Activated CD4-positive, CD25-positive, alpha-beta regulatory T cell treated with anti-CD3 and anti-CD28 coated beads, Interleukin-2, amount 50 U/mL, for 24 hours (primary cell): ENCODE results near the gene MAP2K2.

Source experiments
- ATAC-seq, 2 donors: fragments of 150-1000 bp; cut with Tn5 transposase; one replicate each; pipeline ENCODE4 v1.10.0; 2021; ENCODE audit warnings: mild to moderate bottlenecking in 1 of 2, moderate library complexity in 1 of 2

Gene MAP2K2

DNA sequence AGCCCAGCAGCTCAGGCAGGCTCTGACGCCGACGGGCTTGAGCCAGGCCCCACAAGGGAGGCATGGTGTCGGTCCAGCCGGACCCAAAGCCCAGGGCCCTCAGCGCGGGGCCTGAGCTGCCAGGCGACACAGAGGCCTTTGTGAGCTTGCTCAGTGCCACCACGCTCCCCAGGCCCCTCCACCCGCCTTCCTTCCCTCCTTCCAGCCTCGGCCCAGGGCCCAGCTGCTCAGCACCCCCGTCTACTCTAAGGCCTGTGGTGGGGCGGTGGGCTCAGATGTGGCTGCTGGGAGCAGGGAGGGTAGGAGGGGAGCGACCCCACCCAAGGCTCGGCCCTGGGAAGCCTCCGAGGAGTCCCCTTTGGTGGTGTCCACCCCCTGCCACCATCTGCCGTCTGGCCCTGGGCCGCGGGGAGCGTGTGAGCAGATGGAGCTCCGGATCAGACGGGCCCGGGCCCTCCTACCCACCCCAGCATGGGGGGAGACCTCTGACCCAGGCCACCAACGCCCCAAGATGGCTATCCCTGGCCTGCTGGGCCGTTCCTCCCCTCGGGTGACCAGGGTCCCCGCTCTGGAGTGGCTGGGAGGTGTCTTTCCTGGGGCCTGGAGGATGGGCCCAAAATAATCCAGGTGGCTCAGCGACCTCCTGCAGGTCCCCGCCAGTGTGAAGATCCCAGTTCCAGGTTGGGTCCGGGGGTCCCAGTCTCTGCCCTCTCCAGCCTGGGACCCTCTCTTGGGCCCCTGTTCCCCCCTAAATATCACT lies 65.0 kb downstream of the MAP2K2 start:
- no peak for ATAC-seq

DNA sequence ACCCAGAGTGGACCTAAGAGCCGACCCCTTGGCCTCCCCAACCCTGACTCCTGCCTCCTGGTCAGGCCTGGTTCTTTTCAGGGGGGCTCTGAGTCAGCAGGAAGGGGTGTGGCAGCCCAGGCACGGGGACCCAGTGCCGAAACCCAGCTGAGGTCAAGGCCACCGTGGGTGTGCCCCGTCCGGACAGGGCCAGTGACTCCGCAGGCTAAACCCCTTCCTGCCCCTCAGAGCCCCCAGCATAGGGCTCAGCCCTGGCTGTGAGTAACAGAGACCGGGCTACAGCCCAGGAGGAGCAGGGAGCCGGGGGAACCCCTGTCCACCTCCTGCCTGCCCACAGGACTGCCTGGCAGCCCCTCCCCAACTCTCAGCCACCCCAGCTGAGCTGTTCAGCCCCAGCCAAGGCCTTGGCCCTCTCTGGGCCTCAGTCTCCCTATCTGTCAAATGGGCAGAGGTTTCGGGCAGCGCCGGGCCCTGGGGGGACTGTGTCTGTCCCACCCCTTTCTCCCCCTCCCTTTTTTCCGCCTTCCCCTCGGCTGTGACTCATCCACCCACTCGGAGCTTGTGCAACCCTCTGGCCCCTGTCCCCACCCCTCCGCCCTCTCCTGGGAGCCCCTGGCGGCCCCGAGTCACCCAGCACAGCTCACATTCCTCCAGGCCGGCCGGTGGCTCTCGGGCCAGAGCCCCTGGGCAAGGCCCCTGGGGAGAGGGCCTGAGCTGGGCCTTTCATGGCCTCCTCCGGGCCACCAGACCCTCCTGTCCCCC lies 65.8 kb downstream of the MAP2K2 start:
- peak; percentile 55 to 61 for ATAC-seq

DNA sequence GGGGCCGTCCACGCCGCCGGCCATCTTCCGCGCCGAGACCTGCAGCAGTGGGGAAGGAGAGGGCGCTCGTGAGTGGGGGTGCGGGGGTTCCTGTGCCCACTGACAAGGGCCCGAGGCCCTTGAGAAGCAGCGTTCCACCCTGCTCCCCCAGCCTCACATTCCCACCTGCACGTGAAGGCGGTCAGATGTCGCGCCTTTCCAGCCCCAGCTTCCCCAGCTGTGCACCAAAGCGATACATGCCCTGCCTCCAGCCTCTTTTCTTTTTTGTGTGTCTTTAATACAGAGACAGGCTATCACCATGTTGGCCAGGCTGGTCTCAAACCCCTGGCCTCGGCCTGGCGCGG lies 68.7 kb downstream of the MAP2K2 start:
- no peak for ATAC-seq

DNA sequence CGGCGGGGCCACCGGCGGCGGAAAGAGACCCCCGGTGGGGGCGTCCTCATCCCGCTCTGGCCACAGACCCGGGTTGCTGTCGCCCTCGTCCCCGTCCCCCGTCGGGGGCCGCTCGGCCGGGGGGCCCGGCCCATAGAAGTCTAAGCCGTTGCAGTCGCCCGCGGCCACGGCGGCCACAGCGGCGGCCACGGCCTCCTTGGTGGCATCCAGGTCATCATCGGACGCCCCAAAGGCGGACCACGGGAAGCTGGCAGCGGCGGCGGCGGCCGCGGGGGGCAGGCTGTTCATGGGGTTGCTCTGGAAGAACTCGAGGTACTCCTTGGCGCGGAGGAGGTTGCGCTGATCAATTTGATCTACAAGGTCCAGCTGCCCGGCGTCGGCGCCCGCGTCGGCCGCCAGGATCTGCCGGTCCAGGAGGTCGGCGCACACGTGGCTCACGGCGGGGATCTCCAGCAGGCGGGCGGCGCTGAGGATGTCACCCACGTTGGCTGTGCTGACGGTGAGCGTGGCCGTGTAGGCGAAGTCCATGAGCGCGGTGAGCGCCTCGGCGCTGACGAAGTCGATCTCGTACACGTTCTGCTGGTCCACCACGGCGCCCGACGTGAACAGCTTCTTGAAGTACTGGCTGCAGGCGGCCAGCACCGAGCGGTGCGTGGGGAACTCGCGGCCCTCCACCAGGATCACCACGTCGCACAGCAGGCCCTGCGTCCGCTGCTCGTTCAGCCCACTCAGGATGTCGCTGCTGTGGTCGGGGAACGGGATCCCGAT lies 69.3 kb downstream of the MAP2K2 start:
- no peak for ATAC-seq

DNA sequence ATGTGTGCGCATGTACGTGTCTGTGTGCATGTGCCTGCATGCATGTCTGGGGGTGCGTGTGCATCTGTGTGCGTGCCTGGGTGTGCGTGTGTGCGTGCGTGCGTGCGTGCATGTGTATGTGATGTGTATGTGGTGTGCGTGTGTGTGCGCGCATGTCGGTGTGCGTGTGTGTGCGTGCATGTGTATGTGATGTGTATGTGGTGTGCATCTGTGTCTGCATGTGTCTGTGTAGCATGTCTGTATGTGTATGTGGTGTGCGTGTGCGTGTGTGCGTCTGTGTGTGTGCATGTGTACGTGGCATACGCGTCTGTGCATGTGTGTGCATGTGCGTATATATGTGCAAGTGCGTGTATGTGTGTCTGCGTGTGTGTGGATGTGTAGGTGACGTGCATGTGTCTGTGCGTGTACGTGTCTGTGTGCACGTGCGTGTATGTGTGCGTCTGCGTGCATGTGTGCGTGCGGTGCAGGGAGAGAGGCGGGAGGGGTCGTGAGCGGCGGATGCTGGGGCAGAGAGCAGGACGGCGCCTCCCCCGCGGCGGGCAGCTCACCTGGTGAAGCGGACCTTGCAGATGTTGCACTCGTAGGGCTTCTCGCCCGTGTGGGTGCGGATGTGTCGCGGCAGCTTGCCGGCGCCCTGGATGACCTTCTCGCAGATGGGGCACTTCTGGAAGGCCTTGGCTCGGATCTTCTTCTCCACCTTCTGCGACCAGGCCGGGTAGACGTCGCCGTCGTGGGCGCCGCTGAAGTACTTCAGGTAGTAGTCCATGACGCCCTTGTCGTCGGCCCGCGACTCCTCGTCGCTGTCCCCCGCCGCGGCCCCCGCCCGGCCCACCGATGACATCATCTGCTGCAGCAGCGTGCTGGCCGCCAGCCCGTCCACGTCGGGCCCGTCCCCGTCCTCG lies 70.2 kb downstream of the MAP2K2 start:
- no peak for ATAC-seq

DNA sequence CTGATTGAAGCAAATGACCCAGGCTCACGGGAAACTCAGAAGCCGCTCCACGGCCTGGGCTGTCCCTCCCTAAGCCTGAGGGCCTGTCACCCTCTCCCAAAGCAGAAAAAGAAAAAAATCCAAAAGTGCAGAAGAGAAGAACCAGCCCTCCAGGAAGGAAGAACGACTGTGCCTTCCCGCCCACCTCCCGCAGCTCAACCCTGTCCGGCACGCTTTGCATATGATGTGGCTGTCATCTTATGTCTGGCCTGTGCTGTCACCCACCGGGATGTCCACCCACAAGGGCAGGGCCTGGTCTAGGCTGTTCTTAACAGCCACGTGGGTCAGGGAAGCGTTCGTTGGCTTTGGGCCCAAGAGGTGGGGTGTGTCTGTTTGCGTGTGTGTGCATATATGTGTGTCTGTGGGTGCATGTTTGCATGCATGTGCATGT lies 70.9 kb downstream of the MAP2K2 start:
- ATAC-seq: no peak

DNA sequence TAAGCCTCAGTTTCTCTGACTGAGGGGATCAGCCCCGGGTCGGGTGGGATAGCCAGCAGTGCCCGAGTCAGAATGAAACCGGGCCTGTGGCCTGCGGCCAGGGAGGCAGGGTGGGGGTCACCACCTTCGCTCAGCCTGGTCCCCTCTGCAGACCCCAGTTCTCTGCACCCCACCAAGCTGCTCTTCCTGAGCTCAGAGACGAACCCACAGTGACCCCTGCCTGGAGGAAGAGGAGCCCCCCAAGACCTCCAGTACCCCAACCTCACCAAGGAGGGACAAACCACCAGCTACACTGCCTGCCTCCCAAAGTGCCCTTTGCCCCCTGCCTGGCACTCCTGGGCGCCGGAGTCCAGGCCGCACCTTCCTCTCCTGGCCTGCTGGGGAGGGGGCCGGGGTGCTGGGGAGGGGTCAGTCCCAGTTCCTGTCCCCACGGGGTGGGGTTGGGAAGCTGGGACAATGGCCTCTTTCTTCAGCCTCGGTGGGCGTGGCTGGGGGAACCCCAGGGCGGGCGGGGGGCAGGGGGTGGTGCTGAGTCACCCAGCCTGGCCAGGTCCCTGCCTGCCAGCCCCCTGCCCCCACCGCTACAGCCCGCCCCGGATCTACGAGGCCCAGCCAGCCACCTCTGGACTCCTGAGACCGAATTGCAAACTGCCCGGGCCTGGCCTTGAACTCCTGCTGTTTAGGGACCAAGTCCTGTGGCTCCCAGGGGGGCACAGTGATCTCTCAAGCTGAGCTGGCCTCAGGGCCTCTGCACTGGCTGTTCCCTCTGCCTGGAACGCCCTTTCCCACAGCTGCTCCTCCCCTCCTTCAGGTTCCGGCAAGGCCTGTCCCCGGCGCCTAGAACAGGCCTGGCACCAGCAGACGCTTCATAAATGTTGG lies 71.6 kb downstream of the MAP2K2 start:
- ATAC-seq: no peak

DNA sequence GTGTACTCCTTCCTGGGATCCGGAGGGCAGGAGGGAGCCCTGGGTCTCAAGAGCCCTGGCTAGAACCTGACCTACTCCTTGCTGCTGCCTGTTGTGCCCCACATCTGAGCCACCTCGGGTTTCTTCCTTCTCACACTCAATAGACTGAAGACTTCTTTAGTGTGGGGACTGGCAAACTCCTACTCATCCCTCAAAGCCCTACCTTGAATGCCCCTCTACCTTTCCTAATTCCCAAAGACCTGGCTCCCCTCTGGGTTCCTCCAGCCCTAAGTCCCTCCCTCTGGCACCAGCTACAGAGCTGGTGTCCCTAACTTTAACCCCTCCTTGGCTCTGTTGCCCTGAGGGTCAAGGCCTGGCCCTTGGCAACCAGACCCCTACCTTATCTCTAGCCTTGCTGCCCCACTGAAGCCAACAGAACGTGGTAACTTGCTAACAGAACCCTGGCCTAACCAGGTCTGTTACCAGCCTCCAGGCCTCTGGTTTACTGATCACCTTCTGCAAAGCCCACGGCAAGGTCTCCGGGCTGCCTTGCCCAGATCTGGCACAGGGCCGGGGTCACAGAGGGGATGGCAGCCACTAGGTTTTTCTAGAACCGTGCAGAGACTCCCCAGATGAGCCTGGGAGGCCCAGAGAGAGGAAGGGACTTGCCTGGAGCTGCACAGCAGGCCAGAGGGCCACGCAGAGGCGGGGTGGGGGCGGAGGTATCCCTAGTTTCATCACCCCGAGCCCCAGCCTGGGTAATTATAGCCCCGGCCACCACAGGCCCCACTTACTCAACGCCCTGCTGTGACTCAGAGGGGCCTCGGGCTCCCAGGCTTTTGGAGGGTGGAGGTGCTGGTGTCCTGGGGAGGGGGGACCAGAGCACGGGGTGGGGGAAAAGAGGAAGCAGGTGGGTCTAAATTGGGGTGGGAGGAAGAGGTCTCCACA lies 72.5 kb downstream of the MAP2K2 start:
- ATAC-seq: peak; percentile 25 to 69

DNA sequence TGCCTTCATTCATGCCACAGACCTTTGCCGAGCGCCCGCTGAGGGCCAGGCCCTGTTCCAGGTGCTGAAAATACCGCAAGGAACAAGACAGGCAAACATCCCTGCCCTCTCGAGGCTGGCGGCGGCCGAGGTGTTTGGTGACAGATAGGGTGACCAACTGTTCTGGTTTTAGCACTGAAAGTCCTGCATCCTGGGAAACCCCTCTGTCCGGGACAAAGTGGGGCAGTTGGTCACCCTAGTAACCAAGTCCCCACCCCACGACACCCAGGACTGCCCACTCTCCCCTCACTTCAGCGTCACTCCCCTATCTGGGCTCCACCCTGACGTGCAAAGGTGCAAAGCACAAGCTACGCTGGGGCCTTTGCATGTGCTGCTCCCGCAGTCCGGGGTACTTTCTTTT lies 74.5 kb downstream of the MAP2K2 start:
- no peak for ATAC-seq

DNA sequence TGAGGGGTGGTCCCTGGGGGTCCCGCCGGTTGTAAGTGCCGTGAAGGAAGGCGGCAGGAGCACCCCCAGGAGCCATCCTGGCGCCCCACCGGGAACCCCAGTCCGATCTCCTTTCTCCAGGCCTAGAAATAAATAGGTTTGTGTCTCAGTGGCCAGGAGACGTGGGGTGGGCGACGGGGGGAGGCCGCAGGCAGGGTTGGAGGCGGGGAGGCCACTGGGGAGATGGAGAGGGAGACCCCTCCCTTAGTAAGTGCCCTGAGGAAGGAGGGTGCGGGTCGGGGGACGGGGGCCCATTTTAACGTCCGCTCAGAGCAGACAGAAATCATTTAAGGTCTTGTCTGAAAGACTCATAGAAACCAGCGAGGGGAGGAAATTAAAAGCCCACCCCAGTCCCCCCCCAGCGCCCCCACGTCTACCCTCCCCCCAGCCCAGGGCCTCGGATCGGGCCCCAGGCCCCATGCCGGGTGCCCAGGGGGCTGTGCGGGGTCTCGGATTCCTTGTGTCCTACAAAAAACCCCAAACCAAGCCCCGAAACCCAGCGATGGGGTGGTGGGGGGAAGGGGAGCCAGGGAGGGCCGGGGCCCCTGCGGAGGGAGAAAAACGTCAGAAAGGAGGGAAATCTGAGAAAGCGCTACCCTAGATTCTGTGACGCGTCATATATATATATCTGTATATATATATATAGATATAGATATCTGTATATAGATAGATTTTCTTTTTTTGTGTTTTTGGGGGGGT lies 76.8 kb downstream of the MAP2K2 start:
- ATAC-seq: no peak

DNA sequence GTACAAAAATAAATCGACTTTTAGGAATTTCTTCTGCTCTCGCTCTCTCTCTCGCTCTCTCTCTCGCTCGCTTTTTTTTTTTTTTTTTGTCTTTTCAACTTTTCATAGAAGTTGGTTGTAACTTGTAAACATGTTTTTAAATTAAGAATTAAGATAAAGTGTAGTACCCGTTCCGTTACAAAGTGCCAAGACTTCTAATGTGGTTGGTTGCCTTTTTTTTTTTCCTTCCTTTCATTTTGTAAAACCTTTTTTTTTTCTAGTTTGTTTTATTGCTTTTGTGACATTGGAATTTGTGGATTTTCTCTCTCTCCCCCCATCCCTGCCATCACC lies 77.6 kb downstream of the MAP2K2 start:
- no peak for ATAC-seq

DNA sequence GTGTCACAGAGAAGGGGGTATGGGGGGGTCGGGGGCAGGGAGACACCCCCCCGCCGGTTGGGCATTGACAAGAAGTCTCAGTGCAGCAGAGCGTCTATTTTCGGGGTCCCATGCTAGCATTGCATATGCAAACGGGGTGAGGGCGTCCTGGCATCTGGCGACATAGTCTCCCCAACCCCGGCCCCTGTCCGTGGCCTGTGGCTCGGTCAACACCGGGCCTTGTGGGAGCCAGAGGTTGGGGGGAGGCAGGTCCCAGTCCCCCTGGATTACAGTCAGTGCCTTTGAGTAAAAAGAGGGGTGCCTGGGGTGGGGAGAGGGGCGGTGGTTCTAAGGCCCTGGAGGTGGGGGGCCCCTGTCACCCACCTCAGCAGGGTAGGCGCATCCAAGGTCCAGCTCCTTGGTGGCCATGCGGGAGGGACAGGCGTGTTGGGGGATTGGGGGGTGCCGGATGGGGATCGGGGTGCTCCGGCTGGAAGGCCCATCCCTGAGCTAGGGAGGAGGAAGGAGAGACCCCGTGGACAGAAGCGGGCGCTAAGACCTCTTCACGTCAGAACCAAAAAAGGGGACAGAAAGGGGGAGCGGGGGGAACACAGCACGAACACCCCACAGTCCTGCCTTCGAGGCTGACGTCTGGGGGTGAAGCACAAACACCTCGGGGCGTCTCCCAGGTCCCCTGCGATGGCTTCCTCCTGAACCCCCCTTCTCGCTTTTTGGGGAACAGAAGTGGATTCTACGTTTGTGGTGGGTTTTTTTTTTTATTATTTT lies 78.1 kb downstream of the MAP2K2 start:
- ATAC-seq: no peak

DNA sequence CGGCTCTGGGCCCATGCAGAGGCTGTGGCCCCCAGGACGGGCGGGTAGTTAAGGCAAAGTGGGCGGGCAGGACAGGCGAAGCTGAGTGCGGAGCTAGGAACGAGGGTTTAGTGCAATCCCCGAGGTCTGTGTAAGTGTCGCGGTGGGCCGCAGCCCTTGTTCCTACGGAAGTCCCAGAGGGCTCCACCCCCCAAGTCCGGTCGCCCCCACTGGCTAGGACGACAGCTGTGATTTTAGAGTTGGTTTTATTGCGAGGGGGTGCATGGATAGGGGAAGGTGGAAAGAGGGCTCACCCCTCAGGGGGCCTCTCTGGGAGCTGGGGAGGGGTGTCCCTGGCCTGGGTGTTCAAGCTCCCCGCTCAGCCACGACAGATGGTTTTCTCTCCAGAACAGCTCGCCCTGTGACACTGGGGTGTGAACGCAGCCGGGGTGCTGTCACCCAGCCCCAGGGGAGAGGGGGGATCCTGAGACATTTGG lies 78.9 kb downstream of the MAP2K2 start:
- no peak for ATAC-seq

DNA sequence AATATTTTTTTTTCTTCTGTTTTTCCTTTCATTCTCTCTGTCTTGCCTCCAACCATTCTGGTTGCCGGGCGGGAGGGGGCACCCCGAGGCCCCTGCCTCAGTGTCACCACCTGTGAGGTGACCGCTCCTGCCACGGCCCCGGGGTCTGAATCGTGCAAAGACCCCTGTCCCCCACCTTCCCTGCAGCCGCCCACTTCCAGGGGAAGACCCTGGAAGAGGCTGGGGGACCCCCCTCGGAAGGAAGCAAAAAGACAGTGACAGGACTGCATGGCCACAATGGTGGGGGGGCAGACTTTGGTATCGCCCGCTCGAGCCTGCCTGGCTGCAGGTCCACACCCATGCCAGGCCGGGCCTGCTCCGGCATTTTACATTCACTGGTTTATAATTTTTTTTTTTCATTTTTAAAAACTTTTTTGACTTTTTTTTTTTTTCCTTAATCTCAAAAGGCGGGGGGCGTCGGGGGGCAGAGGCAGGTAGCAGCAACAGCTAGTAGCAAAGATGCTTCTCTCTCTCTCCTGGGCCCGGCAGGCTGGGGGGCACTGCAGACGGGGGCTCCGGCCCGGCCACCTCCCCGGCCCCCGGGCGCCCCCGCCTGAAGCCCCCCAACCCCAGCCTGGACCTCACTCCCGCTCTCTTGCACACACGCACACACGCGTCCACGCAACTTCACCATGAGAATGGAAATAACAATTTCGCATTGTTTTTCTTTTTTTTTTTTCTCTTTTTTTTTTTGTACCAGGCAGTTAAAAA lies 79.8 kb downstream of the MAP2K2 start:
- no peak for ATAC-seq

DNA sequence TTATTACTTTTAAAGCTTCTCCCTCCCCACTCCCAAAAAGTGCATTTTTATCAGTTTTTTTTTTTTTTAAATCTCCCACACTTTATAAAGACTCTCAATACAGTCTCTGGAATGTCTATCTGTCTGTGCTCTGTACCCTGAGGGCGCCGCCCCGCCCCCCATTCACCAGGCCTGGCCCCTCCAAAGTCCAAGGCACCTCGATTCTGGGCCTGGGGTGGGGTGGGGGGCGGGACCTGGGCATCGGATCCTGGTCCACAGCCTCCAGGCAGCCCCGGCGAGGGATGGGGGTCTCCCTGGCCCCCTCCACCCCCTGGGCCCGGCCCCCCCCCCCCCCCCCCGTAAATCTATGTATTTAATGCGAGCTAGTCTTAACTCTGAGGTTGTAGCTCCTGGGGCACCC lies 80.5 kb downstream of the MAP2K2 start:
- no peak for ATAC-seq

DNA sequence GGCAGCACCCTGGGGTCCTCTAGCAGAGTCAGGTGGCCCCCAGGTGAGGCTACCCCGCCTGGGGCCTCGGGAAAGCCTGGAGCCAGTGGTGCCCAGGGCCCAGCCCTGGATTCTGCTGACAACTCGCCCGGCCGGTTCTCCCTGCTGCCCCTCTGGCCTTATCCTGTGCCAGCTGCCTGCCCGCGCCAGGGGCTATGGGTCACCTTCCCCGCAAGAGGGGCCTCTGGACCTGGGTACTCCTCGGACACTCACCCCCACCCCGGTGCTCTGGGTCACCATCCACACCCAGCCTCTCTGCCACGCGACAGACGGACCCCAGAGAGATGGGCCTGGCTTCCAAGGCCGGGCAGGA lies 81.2 kb downstream of the MAP2K2 start:
- no peak for ATAC-seq

DNA sequence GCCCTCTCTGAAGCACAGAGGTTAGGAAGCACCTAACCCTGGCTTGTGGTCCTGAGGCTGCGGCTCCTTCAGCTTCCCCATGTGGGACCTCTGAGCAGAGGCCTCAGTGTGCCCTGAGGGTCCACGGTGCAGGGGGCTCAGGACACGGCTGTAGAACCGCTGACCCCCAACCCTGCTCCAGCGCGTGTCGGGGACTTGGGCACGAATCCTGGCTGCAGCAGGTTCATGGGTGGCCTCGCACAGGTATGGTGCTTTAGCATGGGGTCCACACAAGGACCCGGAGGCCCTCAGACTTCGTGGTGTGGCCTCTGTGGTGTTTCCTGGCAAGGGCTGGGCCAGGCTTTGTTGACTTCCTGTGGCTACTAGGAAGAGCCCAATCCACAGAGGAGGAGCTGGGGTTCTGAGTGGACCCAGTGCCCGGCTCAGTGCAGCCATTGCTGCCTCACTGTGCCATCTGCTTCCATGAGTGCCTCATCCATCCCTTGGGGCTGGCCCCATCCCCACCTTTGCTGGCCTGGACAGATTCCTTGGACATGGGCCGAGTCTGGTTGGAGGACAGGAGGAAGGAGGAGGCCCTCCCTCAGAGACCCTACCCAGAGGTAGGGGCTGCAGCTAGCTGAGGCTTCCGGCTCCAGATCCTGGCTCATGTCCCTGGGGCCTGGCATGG lies 81.7 kb downstream of the MAP2K2 start:
- peak in 1 of 2 donors; percentile 15 for ATAC-seq
